Activated CD4-positive, alpha-beta T cell treated with anti-CD3 and anti-CD28 coated beads for 1 hour (primary cell): Measurements from ENCODE around the gene IL1R2.

Experiments
- DNase-seq: peaks from one replicate; pipeline ENCODE4 v3.0.0-alpha.2; 2020

IL1R2 gene

GRCh38 chr2:102044967-102045489 lies 53.3 kb downstream of the IL1R2 start:
- DNase-seq = no peak

GRCh38 chr2:102045697-102046096 lies 53.9 kb downstream of the IL1R2 start:
- no peak for DNase-seq

- no peak for DNase-seq
Observed at GRCh38 chr2:102046135-102046986, 54.6 kb downstream of the IL1R2 start.

- DNase-seq = no peak
Observed at GRCh38 chr2:102048465-102048864, 56.7 kb downstream of the IL1R2 start.

- DNase-seq = no peak
Observed at GRCh38 chr2:102049756-102050443, 58.1 kb downstream of the IL1R2 start.

GRCh38 chr2:102050854-102051391 lies 59.2 kb downstream of the IL1R2 start:
- DNase-seq = no peak

- DNase-seq = no peak
Observed at GRCh38 chr2:102051692-102052277, 60.0 kb downstream of the IL1R2 start.

- no peak for DNase-seq
Observed at GRCh38 chr2:102052365-102052764, 60.6 kb downstream of the IL1R2 start.

GRCh38 chr2:102053096-102053495 lies 61.3 kb downstream of the IL1R2 start:
- DNase-seq = no peak

GRCh38 chr2:102055346-102055990 lies 63.7 kb downstream of the IL1R2 start:
- no peak for DNase-seq

- DNase-seq = no peak
Observed at GRCh38 chr2:102056079-102056581, 64.4 kb downstream of the IL1R2 start.

- DNase-seq = no peak
Observed at GRCh38 chr2:102057502-102058292, 65.9 kb downstream of the IL1R2 start.

- DNase-seq = no peak
Observed at GRCh38 chr2:102058293-102058833, 66.6 kb downstream of the IL1R2 start.

GRCh38 chr2:102059151-102059550 lies 67.4 kb downstream of the IL1R2 start:
- no peak for DNase-seq

GRCh38 chr2:102060047-102060446 lies 68.3 kb downstream of the IL1R2 start:
- DNase-seq = no peak

- no peak for DNase-seq
Observed at GRCh38 chr2:102060792-102061191, 69.0 kb downstream of the IL1R2 start.

- DNase-seq = no peak
Observed at GRCh38 chr2:102061286-102061699, 69.5 kb downstream of the IL1R2 start.

GRCh38 chr2:102061962-102062795 lies 70.4 kb downstream of the IL1R2 start:
- DNase-seq = no peak

- DNase-seq = no peak
Observed at GRCh38 chr2:102062802-102063201, 71.0 kb downstream of the IL1R2 start.

GRCh38 chr2:102063487-102063911 lies 71.7 kb downstream of the IL1R2 start:
- DNase-seq = no peak
